CD4-positive, alpha-beta T cell treated with Interferon alpha-2 for 1 hour (primary cell): Measurements from ENCODE around the gene INHA.

Experiments used
- DNase-seq, 2 donors: peaks; one replicate each; pipeline ENCODE4 v3.0.0-alpha.2; 2020 to 2022

The INHA gene

DNA sequence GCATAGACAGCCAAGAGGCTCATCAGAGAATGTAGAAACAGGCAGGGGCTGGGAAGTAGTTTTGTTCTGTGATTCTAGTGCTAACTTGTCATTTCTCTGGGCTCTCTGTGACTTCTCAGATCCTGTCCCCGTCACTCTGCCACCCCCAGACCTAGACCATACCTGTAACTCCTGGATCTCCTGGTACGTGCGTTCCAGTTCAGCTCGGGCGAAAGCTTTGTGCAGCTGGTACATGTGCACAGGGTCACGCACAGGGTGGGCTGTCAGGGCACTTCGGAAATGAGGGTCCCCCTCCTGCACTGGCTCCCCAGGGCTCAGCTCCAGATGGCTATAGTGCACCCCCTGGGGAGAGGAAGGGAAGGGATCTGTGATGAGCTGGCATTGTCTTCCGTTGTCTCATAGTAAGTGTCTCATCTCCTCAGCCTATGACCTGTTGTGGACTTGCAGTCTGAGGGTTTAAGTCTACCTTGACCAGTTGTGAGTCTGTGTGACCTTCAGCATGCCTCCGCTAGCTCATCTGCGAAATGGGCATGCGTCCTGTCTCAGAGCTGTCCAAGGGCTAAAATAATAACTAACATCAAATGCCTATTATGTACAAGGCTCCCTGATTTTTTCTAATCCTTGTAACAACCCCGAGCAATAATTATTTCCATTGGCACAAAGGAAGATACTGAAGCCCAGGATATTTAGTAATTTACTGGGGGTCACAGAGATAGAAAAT, 31.2 kb upstream of the INHA start:
- DNase-seq, result no peak

DNA sequence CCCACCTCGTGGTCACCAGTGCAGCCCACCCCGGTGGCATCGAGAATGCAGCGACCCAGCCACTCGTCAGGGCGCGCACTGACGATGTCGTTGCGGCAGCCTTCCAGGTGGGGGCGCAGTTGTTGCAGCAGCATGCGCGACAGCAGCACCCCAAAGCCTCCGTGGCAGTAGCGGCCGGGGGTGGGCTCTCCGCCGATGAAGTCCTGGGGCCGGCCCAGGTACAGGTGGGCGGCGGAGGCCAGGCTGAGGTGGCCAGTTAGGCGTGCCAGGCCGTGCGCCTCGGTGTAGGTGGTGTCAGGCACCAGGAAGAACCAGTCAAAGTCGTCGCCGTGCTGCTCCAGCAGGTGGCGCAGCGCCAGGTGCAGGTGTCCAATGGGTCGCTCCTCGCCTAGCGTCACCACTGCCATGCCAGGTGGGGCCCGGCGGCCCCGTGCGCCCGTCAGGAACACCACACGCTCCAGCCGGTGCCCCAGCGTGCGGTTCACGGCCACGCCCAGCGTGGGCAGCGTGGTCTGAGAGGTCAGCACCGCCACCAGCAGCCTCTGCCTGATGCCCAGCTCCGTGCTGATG, 30.4 kb upstream of the INHA start:
- peak; percentile 85 to 92 for DNase-seq

DNA sequence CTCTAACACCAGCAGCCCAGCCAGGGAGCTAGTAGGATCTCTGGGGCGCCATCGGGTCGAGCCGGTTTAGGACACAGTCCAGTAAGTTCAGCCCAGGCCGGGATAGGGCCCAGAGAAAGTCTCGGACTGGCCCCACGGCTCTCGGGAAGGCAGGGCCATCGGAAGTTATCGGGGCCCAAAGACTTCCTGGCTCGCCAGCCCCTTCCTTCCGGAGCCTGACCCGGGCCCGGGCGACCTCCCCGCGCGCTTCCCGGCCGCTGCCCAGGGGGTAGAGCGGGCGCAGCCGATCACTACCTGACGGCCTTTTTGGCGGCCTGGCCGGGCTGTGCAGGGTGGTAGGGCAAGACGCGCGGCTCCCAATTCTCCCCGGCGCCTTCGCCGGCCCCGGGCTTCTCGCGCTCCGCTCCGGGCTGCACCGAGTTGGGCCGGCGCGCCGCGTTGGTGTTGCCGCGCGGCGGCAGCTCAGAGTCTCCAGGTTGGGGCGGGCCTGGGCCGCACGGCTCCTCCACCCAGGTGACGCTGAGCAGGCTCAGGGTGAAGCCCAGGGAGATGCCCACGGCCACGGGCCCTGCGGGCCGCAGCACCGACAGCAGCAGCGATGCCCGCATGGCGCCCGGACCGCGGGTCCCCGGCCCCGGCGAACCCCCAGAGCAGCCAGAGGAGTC, 29.0 kb upstream of the INHA start:
- no peak for DNase-seq

- peak; percentile 95 to 96 for DNase-seq
Observed at GRCh38 chr2:219543596-219544358, 28.3 kb upstream of the INHA start, which contains the start of the genes CHPF and TMEM198. Gene CHPF, minus strand, starts transcription at chr2:219543809. Its CDS starts 271 bp downstream, at chr2:219543538. Gene TMEM198, plus strand, starts transcription at chr2:219544028. Its CDS starts 700 bp downstream, at chr2:219544728.

GRCh38 chr2:219544567-219544966, 27.5 kb upstream of the INHA start:
- no peak for DNase-seq

- no peak for DNase-seq
Observed at GRCh38 chr2:219545295-219545942, 26.7 kb upstream of the INHA start.

DNA sequence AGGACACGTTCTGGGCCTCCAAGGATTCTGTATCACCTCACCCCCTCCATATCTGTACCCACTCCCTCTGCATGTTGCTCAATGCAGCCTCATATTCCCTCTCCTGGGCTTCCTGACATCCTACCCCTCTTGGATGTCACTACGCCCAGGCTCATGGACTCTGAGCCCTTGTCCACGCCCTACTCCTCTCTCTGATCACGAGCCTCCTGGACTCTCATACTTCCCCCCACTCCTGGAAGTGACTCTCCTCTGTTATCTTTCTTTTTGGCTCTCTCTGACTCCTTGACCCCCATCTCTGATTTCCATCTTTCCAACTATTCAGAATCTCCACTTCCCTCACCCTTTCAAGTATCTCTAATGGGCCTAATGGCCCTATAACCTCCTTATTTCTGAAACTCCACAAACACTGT, 26.2 kb upstream of the INHA start:
- no peak for DNase-seq

GRCh38 chr2:219547621-219548020, 24.5 kb upstream of the INHA start:
- no peak for DNase-seq

DNA sequence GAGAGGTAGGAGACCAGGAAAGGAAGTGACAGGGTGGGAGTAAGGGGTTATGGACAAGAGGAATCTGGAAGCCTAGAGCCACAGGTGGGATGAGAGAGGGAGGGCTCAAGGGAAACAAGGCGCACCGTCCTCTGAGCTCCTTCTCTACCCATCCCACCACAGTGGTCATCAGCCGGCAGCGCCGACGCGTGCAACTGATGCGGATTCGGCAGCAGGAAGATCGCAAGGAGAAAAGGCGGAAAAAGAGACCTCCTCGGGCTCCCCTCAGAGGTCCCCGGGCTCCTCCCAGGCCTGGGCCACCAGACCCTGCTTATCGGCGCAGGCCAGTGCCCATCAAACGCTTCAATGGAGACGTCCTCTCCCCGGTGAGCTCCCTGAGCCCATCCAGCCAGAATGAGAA, 23.1 kb upstream of the INHA start:
- DNase-seq, result no peak

- no peak for DNase-seq
Observed at GRCh38 chr2:219549619-219550018, 22.5 kb upstream of the INHA start.

DNA sequence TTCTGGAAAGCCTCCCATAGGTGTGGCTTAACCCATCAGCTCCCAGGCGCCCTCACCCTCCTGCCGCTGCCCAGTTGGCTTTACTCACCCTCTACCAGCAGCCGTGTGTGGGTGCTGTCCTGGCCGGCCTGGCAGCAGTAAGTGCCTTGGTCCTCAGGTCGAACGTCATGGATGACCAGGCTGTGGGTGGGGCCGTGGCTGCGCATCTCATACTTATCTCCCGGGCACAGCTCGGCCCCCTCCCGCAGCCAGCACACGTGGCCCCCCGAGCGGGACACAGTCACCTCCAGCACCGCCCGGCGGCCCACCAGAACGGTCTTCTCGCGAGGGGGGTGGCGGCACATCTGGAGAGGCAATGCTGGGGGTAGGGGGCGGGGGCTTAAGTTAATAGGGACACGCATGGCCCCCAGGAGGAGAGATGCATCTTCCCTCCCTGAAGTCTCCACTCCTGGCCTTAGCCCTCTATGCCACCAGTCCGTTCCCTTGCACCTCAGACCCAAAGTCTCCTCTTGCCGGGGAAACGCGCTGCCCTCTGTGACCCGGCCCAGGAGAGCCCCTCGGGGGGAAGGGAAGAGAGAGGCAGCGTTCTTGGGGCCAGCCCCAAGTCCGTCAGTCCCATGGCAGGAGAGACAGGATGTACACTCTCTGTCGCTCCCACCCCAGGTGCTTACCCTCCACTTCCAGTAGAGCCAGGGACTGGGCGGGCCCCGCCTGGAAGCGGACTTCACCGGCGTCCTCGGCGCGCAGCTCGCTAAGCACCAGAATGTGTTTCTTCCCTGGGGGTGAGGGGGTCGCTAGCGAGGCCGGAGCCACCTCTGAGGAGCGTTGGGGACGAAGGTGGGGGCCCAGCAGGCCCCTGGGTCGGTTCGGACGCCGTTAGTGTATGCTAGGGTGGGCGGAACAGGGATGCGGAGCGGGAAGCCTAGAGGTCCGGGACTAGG, 20.4 kb upstream of the INHA start:
- peak in 1 of 2 donors; percentile 12 for DNase-seq

GRCh38 chr2:219552382-219553167, 19.5 kb upstream of the INHA start:
- peak; percentile 74 to 82 for DNase-seq

GRCh38 chr2:219553168-219553417, 19.0 kb upstream of the INHA start:
- no peak for DNase-seq

DNA sequence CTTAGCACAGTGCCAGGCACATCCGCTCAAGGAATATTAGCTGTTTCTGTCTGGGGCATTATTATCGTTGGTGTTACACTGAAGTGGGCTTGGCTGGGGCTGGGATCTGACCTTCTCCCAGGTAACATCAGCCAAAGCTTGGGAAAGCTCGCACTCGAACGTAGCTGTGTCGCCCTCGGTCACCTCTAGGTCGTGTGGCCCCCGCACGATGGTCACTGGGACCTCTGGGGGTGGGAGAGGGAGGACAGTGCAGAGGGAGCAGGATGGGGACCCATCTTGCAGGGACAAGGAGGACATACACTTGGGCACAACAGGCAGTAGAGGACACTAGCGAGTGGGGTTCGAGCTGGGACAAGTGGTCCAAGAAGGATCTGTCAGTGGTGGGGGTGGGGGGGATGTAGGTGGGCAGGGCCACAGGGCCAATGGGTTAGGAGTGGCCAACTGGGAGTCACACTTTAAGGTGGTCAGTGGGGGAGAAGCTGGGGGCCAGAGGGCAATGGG, 18.6 kb upstream of the INHA start:
- DNase-seq, result no peak

DNA sequence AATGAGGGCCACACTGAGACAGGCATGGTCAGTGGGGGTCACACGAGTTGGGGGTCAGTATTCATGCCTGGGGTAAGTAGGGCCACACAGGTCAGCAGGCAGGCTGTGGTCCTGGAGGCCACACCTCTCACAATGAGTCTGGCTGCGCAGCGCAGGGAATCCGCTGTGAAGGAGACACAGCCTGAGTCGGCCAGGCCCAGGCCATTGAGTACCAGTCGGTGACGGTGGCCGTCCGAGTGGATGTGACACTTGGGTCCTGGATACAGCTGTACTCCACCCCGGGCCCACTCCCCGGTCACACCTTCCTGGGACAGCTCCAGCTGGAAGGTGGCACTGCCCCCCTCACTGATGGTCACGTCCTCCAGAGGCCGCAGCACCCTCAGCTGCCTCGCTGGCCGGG, 17.8 kb upstream of the INHA start:
- DNase-seq, result no peak

GRCh38 chr2:219555956-219556355, 16.2 kb upstream of the INHA start:
- no peak for DNase-seq

GRCh38 chr2:219556413-219556812, 15.7 kb upstream of the INHA start:
- DNase-seq, result no peak

DNA sequence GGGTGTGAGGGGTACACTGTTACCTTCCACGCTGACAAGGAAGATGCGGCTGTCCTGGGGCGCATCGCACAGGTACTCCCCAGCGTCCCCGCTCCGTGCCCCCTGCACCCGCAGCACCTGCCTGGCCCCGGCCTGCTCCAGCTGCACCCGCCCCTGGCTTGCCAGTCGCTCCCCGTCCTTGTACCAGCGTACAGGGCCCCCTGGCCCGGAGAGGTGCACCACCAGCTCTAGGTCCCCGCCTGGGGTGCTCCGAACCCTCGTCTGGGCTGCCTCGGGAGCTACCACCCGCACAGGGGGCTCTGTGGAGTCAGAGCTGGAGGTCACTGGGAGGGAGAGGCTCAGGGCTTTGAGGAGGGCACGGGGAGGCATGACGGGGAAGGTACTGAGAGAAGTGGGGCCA, 14.8 kb upstream of the INHA start:
- DNase-seq, result no peak

GRCh38 chr2:219557791-219558785, 14.0 kb upstream of the INHA start:
- DNase-seq, result no peak
